Measurements from ENCODE around the gene DBX2.

GRCh38 chr12:45088608-45089007 is 37.7 kb upstream of the DBX2 start:
- TF ChIP-seq CTCF (IDR thresholded peaks at IDR 0.05; ENCODE audit: extremely low read depth in 1 of 2, insufficient read depth in 1 of 2, low read depth in 1 of 2, low read length in 2 of 2) (no peak), POLR2A (IDR thresholded peaks at IDR 0.05; ENCODE audit: low read depth, low read length) (no peak), JUN (IDR thresholded peaks at IDR 0.05; ENCODE audit: borderline replicate concordance, insufficient read depth, insufficient read length, low read depth) (no peak)
- TF ChIP-seq, protein P1, sequence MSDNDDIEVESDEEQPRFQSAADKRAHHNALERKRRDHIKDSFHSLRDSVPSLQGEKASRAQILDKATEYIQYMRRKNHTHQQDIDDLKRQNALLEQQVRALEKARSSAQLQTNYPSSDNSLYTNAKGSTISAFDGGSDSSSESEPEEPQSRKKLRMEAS (IDR thresholded peaks at IDR 0.05; ENCODE audit: insufficient read depth, insufficient read length), result no peak

Data from endothelial cell of umbilical vein (primary cell).